Measurements from ENCODE around the gene LRRFIP1.

Gene LRRFIP1

GRCh38 chr2:237722616-237723015 lies 95.2 kb downstream of the LRRFIP1 start:
- DNase-seq (ENCODE audit: low read depth, low spot score), result no peak

GRCh38 chr2:237723023-237723422 lies 95.6 kb downstream of the LRRFIP1 start:
- no peak for DNase-seq (ENCODE audit: low read depth, low spot score)

- no peak for DNase-seq (ENCODE audit: low read depth, low spot score)
Observed at GRCh38 chr2:237723602-237724001, 96.2 kb downstream of the LRRFIP1 start.

GRCh38 chr2:237724811-237725478 lies 97.6 kb downstream of the LRRFIP1 start:
- no peak for DNase-seq (ENCODE audit: low read depth, low spot score)

GRCh38 chr2:237725661-237726060 lies 98.3 kb downstream of the LRRFIP1 start:
- no peak for DNase-seq (ENCODE audit: low read depth, low spot score)

GRCh38 chr2:237726401-237726830 lies 99.0 kb downstream of the LRRFIP1 start:
- peak; percentile 74 for DNase-seq (ENCODE audit: low read depth, low spot score)

GRCh38 chr2:237727363-237727762 lies 100.0 kb downstream of the LRRFIP1 start:
- no peak for DNase-seq (ENCODE audit: low read depth, low spot score)

GRCh38 chr2:237729681-237730475 lies 102.5 kb downstream of the LRRFIP1 start:
- peak; percentile 75 for DNase-seq (ENCODE audit: low read depth, low spot score)

GRCh38 chr2:237731663-237732062 lies 104.3 kb downstream of the LRRFIP1 start:
- DNase-seq (ENCODE audit: low read depth, low spot score), result peak; percentile 71

GRCh38 chr2:237732070-237732469 lies 104.7 kb downstream of the LRRFIP1 start:
- no peak for DNase-seq (ENCODE audit: low read depth, low spot score)

- peak; percentile 59 for DNase-seq (ENCODE audit: low read depth, low spot score)
Observed at GRCh38 chr2:237732790-237733381, 105.5 kb downstream of the LRRFIP1 start.

- peak; percentile 67 for DNase-seq (ENCODE audit: low read depth, low spot score)
Observed at GRCh38 chr2:237733677-237734300, 106.4 kb downstream of the LRRFIP1 start.

- DNase-seq (ENCODE audit: low read depth, low spot score), result no peak
Observed at GRCh38 chr2:237734905-237735623, 107.7 kb downstream of the LRRFIP1 start.

- DNase-seq (ENCODE audit: low read depth, low spot score), result no peak
Observed at GRCh38 chr2:237735798-237736197, 108.4 kb downstream of the LRRFIP1 start.

- no peak for DNase-seq (ENCODE audit: low read depth, low spot score)
Observed at GRCh38 chr2:237736783-237737182, 109.4 kb downstream of the LRRFIP1 start.

- DNase-seq (ENCODE audit: low read depth, low spot score), result no peak
Observed at GRCh38 chr2:237737196-237737865, 109.9 kb downstream of the LRRFIP1 start.

- no peak for DNase-seq (ENCODE audit: low read depth, low spot score)
Observed at GRCh38 chr2:237738255-237738654, 110.9 kb downstream of the LRRFIP1 start.

GRCh38 chr2:237739101-237739500 lies 111.7 kb downstream of the LRRFIP1 start:
- DNase-seq (ENCODE audit: low read depth, low spot score), result peak; percentile 34

GRCh38 chr2:237742191-237742590 lies 114.8 kb downstream of the LRRFIP1 start:
- no peak for DNase-seq (ENCODE audit: low read depth, low spot score)

GRCh38 chr2:237742614-237743013 lies 115.2 kb downstream of the LRRFIP1 start:
- DNase-seq (ENCODE audit: low read depth, low spot score), result no peak

GRCh38 chr2:237743024-237743423 lies 115.6 kb downstream of the LRRFIP1 start:
- no peak for DNase-seq (ENCODE audit: low read depth, low spot score)

Data from astrocyte of the hippocampus (primary cell).